ENCODE measurements around the gene TPCN2. TPM values are rescaled to one million over a fixed set of nuclear protein-coding genes. Genes with fewer than 3 reads are reported as not detected.

The TPCN2 gene
- total and polyA plus RNA-seq, 11 donors, result 4.1 to 17.6 (median 7.5) TPM

DNA sequence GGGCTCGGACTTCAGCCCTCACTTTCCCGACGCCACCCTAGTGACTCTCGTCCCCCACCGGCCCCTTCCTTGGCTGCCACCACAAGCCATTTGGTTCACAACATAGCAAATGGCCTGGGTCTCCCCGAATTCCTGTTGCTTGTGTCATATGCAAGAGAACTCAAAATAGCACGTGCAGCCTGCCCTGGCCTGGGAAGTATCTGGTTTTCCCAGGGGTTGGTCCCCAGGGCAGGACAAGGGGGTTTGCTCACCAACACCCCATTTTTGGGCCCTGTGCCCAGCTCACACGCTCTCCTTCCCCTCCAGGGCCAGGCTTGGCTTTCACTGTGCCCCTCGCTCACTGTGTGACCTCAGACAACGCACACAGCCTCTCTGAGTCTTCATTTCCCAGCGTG is 12.8 kb upstream of the TPCN2 start:
- peak overlapping the region in 5 of 12 donors; percentile 43 to 67 (median 47) for H3K27ac ChIP-seq
- DNase-seq, result peak in 1 of 5 donors; percentile 58
- WGBS, 4 donors, result 61 to 70% (median 66%) methylated on average over 11 of the region's 11 CpGs

DNA sequence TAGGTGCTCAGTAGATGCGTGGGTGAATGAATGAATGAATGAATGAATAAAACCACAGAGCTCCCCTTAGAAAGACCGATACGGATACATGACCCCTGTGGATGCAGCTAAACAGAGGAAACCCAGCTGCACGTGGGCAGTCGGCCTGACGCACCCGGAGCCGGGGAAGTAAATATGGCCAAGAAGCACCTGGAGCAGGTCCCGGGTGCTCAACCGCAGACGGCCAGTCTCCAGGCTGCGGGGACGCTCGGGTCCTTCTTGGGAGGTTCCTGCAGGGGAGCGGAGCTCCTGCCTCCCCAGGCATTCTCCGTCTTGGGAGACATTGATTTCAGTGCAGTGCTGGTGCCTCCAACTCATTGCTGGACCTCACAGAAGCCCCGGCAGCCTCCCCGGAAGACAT is 11.7 kb upstream of the TPCN2 start:
- Histone ChIP-seq H3K27me3 (no peaks in the 10 kb centered on the region), H3K4me1 (peaks cover 0 to 21% (median 3%) of the 10 kb centered on the region in 12 donors), H3K9me3 (no peaks in the 10 kb centered on the region), H3K27ac (peak overlapping the region in 1 of 12 donors; percentile 31), H3K4me3 (no peak overlapping the region), H3K36me3 (no peaks in the 10 kb centered on the region)
- ATAC-seq (no peak), DNase-seq (peak in 1 of 5 donors; percentile 37)
- WGBS, 4 donors, result 89 to 93% (median 90%) methylated on average over 17 to 18 of the region's 18 CpGs
- intact Hi-C loops (cut with DNase I), result no loop called here
- no peak for TF ChIP-seq POLR2A (IDR thresholded peaks at IDR 0.05)
- TF ChIP-seq CTCF (IDR thresholded peaks at IDR 0.05), result no peak

More for the DNA sequence above, 12.8 kb upstream of the TPCN2 start:
- Histone ChIP-seq H3K4me3 (no peak overlapping the region), H3K9me3 (no peaks in the 10 kb centered on the region), H3K27me3 (no peaks in the 10 kb centered on the region), H3K4me1 (peaks cover 0 to 11% (median 1%) of the 10 kb centered on the region in 12 donors), H3K36me3 (no peaks in the 10 kb centered on the region)
- intact Hi-C loops (cut with DNase I), result no loop called here
- ATAC-seq, result peak in 2 of 4 donors; percentile 9 to 31
- no peak for TF ChIP-seq CTCF (IDR thresholded peaks at IDR 0.05)
- TF ChIP-seq POLR2A (IDR thresholded peaks at IDR 0.05), result no peak

DNA sequence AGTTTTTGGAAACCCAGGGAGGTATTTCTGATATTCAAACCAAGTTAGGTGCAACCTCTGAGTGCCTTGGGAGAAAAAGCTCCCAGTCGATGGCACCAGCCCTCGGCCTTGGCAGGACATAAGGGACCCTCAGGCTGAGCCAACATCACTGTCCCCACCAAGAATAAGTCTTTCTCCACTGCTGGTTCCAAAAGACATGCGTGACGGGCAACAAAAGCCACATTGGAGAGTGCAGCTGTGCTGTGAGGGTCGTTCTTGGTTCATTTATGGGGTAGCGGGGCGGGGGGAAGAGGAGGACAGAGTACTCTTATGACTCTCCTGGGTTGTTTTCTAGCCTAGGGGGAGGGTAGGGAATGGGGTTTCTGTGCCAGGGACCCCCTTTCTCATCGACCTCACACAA is 11.2 kb upstream of the TPCN2 start:
- Histone ChIP-seq H3K27me3 (no peaks in the 10 kb centered on the region), H3K9me3 (no peaks in the 10 kb centered on the region), H3K36me3 (no peaks in the 10 kb centered on the region), H3K4me1 (peaks cover 0 to 23% (median 3%) of the 10 kb centered on the region in 12 donors), H3K27ac (no peak overlapping the region), H3K4me3 (no peak overlapping the region)
- intact Hi-C loops (cut with DNase I), result no loop called here
- 87 to 88% (median 87%) methylated on average over 7 to 8 of the region's 8 CpGs for WGBS, 4 donors
- no peak for ATAC-seq
- DNase-seq, result peak in 1 of 5 donors; percentile 7
- TF ChIP-seq CTCF (IDR thresholded peaks at IDR 0.05) (no peak), POLR2A (IDR thresholded peaks at IDR 0.05) (no peak)

GRCh38 chr11:69039501-69039900 is 9.2 kb upstream of the TPCN2 start:
- H3K27ac ChIP-seq, result peak overlapping the region in 1 of 12 donors; percentile 73
- ATAC-seq (no peak), DNase-seq (peak in 1 of 5 donors; percentile 2)
- no peaks in the 10 kb centered on the region for H3K9me3 ChIP-seq
- TF ChIP-seq POLR2A (IDR thresholded peaks at IDR 0.05), result no peak
- no peak for TF ChIP-seq CTCF (IDR thresholded peaks at IDR 0.05)
- H3K4me1 ChIP-seq, result peaks cover 0 to 23% (median 5%) of the 10 kb centered on the region in 12 donors
- H3K4me3 ChIP-seq, result no peak overlapping the region
- intact Hi-C loops (cut with DNase I), result no loop called here
- no peaks in the 10 kb centered on the region for H3K27me3 ChIP-seq
- H3K36me3 ChIP-seq, result no peaks in the 10 kb centered on the region
- WGBS, 4 donors, result 76 to 96% (median 92%) methylated on average over 1 of the region's 1 CpG

All from heart left ventricle (tissue), 16 donors.